Measurements from ENCODE around the gene KIF19.

DNA sequence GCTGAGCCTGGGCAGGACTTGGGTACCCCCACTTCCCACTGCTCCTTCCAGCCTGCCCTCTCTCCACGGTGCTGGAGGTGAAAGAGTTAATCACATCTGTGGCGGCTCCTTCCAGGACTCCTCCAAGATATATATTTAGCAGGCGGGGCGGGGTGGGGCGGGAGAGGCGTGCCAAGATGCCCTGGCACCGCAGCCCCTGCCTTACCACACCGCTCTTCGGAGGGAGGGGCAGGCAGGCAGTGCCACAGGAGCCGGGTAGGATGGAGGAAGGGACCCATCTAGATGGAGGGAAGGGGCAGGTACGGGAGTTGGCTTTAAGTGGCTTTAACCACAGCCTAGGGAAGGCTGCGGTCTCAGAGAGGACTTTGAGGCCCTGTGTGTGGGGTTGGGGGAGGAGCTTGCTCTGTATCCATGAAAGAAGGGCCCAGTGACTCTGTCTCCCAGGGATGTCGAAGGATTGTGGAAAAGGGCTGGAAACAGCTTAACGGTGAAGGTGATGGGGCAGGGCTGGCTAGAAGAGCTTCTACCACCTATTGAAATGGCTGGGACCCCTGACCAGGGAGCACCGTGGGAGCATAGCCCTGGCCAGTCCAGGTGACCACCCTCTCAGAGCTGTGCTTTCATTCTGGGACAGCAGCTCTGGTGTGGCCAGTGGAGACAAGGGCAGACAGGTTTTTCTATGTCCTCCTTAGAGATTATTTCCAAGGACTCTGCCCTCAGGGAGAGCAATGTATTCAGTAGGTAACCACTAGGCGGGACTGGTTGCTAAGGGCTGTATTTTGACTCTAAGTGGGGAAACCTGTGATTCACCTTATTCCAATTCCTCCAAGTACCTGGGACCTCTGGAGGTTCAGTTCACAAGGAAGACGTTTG lies 54.3 kb downstream of the KIF19 start:
- TF ChIP-seq, protein P1, sequence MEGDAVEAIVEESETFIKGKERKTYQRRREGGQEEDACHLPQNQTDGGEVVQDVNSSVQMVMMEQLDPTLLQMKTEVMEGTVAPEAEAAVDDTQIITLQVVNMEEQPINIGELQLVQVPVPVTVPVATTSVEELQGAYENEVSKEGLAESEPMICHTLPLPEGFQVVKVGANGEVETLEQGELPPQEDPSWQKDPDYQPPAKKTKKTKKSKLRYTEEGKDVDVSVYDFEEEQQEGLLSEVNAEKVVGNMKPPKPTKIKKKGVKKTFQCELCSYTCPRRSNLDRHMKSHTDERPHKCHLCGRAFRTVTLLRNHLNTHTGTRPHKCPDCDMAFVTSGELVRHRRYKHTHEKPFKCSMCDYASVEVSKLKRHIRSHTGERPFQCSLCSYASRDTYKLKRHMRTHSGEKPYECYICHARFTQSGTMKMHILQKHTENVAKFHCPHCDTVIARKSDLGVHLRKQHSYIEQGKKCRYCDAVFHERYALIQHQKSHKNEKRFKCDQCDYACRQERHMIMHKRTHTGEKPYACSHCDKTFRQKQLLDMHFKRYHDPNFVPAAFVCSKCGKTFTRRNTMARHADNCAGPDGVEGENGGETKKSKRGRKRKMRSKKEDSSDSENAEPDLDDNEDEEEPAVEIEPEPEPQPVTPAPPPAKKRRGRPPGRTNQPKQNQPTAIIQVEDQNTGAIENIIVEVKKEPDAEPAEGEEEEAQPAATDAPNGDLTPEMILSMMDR (IDR thresholded peaks at IDR 0.05) = peak in 2 of 4 experiments; percentile 58 to 64
- TF ChIP-seq POLR2A (IDR thresholded peaks at IDR 0.05) = no peak
- peak; percentile 17 for TF ChIP-seq POLR2AphosphoS5 (IDR thresholded peaks at IDR 0.05)
